NCI-H1105 treated with DMSO at 0.1 percent for 48 hours (cell line): ENCODE results near the gene RAPGEFL1.
"Not testable (repeated sequence)": the region's sequence is repeated elsewhere in the genome, so short reads cannot be mapped to it uniquely, and the experiment has no call there.

ENCODE experiments used
- DNase-seq: peaks from one replicate; lab custom pipeline; 2025; lab: John Stamatoyannopoulos, UW

Gene RAPGEFL1

DNA sequence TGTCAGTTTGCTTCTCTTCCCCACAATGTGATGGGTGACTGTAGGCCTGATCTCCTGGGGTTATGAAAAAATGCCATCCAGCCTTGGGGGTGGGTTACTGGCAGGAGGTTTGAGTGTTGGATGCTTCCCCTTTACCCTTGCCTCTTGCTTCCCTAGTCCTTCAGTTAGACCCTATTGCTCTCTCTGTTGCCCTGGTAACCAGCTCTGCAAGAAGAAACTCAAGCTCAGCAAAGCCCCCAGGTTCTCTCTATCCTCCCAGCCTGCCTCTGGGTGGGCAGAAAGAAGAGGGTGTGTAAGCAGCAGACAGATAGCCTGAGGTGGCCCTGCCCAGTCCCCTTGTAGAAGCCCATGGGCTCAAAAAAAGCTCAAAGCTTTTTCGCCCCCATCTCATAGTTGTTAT is 2.8 kb upstream of the RAPGEFL1 start:
- no peak for DNase-seq

DNA sequence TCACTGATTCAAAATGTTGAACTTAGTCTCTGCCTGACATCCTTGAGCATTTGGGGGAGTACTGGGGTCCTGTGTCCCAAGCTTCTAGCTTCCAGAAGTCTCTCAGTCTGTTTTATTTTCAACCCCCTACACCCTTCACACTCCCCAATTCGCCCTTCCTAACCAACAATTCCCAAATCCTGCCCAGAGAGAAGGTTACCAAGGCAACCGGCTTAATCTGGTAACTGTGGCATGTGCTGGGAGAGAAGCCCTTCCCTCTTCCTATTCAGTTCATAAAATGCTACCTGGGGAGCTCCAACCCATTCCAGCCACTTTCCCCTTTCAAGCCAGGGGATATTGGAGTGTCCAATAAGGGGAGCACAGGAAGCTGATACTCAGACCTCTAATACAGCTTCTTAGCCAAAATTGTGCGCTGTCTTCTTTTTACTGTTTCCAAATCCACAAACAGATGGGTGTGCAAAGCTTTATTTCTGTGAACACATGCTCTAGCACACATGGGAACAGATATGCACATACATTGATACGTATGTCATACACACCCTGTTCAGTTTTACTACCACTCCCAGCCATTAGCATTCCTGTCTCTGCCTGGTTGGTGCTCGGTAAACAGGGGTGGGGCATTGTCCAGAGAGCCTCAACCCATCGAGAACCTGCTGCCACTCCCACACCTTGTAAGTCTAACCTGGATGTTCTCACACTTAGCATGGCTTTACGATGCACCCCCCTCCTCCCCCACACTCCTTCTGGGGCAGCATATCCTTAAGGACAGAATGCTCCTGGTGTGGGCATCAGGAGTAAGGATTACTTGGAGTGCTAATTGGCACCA is 1.1 kb upstream of the RAPGEFL1 start:
- DNase-seq = peak; percentile 16

DNA sequence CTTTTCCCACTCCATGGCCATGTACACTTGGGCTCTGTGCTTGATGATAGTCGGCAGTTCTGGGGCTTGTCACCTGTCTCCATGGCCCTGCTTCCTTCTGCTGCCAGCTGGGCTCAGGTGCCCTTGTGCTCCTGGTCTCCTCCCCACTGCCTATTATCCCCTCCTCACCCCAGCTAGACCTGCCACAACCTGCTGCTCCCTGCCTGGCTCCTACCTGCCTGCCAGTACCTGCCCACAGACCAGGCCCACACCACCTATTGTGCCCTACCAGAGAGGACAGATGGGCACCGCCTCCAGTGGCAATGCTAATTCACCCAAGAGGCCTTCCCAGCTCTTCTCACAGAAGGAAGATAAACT is 538 bp upstream of the RAPGEFL1 start:
- peak; percentile 96 for DNase-seq

DNA sequence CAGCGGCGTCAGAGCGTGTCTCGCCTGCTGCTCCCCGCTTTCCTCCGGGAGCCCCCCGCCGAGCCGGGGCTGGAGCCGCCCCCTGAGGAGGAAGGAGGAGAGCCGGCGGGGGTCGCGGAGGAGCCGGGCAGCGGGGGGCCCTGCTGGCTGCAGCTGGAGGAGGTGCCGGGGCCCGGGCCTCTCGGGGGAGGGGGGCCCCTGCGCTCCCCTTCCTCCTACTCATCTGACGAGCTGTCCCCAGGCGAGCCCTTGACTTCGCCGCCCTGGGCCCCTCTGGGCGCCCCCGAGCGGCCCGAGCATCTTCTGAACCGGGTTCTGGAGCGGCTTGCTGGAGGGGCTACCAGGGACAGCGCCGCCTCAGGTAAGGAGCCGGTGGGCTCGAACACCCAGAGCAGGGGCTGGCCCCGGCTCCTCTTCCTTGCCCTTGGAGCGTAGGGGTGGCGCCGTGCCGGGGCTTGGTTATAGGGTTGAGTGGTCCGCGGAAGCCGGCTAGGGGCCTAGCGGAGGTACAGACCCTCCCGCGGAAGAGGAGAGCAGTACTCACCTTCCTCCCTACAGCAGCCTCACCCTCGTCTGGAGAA is 841 bp downstream of the RAPGEFL1 start:
- no peak for DNase-seq

DNA sequence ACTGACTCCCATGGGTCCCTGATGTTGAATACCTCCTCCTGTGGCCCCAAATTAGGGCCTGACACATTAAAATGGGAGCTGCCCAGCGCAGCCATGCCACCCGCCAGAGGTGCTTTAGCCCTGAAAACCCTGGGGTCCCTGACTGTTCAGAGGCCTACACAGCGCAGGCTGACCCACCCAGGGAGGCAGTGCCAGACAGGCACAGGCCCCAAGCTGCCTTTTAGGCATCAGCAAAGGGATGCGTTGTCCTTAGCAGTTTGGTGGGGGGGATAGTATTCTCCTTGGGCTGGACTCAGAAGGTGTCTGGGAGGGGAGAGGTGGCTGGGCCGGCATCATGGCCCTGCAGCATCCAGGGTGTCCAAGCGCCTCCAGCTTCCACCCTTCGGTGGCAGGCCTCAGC is 1.4 kb downstream of the RAPGEFL1 start:
- DNase-seq = no peak

DNA sequence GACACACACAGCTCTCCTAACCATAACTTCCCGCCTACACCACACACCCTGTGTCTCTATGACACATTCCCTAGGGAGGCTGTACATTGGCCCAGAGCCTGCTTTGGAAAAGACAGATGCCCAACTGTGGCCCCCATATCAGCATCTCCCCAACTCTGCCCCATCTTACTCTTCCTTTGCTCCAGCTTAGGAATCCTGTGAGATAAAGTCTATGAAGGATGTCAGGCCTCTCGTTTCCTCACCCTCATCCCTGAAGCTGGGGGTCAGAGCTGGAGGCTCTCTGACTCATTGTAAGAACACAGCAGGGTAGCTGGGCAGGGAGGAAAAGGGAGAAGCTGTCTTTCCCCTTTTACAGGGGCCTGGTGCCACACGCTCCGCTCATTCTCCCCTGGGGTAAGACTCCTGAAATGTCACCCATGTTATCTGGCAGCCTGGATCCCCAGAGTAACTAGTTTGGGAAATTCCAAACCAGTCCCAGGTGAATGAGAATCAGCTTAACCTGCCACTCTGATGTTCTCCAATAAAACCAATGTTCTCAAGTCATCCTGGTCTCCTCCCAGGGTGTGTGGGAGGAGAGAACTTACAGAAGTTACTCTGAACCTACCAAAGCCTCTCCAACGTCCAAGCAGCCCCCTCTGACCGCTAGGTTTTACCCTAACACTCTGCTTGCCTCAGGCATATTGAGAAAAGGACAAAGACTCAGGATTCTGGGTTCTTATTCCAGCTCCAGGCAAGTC is 2.8 kb downstream of the RAPGEFL1 start:
- no peak for DNase-seq

DNA sequence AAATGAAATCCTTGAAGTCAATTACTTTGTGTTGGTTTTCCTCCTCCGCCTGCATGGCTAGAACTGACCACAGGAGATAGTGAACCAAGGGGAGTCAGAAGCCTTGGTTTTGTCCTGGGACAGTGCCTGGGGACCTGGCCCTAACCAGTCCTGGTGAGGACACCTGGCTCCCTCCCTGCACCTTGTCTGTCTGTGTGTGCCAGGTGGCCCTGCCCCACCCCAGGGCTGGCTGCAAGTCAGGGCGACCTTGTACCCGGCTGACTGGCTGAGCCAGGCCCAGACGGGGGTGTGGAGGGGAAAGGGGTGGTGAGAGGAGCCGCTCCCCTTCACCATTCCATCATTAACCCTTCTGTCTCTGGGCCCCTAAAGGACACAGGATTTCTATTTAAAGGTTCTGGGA is 3.4 kb downstream of the RAPGEFL1 start:
- DNase-seq = no peak

DNA sequence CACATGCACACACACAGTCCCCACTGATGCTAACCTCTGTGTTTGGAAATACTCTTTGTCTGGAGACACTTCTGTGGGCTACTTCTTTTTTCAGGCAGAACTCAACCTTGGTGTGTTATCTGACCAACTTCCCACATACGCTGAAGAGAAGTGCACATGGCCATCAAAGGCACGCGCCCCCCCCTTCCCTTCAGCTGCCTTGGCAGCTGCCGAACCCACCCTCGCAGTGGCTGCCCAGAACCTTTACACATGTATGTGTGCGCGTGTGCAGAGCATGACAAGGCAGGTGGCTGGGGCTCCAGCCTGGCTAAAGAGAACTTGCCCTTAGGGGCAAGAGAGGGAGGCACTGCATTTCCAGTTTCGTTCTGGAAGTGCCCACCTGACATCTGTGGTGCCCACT is 3.9 kb downstream of the RAPGEFL1 start:
- no peak for DNase-seq

DNA sequence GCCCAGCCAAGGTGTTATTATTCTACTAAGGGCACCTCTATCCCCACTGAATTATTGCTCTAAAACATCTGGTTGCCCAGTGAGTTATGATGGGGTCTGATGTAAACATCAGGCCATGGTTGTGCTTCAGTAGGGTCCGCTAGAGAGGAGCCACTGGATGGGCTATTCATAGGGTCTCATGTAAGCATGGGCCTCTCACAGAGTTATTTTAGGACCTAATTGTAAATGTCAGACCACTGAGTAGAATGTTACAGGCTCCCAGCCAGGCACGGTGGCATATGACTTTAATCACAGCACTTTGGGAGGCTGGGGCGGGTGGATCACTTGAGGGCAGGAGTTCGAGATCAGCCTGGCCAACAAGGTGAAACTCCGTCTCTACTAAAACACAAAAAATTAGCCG is 5.3 kb downstream of the RAPGEFL1 start:
- DNase-seq = no peak

DNA sequence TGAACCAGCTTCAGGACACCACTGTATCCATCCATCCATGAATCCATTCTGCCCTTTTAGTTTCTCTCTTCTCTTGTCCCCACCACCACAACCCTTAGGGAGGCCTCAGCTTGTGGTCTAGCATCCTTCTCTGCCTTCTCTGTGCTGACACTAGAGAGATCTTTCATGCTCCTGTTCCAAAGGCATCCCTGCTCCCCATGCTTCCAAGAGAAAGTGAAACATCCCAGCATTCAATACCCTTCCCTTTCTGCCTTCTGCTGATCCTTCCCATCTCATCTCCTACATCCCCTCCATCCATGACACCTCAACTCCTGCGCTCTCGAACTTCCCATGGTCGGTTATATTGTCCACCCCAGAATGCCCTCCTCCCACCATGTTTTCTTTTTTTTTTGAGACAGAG is 10.0 kb downstream of the RAPGEFL1 start:
- DNase-seq = no peak

DNA sequence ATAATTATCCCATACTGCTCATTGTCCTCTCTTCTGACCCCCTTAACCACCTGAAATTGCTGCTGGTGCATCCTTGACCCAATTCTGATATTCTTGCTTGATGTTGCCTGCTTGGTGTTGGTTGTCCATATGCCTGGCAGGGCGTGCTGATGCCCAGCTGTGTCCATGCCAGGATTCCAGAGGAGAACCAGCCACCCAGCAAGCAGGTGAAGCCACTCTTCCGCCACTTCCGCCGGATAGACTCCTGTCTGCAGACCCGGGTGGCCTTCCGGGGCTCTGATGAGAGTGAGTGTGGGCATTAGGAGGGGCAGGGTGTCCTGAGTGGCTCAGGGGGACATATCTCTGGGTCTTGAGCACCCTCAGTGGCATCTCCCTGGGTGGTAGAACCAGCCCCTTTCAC is 11.4 kb downstream of the RAPGEFL1 start:
- no peak for DNase-seq

DNA sequence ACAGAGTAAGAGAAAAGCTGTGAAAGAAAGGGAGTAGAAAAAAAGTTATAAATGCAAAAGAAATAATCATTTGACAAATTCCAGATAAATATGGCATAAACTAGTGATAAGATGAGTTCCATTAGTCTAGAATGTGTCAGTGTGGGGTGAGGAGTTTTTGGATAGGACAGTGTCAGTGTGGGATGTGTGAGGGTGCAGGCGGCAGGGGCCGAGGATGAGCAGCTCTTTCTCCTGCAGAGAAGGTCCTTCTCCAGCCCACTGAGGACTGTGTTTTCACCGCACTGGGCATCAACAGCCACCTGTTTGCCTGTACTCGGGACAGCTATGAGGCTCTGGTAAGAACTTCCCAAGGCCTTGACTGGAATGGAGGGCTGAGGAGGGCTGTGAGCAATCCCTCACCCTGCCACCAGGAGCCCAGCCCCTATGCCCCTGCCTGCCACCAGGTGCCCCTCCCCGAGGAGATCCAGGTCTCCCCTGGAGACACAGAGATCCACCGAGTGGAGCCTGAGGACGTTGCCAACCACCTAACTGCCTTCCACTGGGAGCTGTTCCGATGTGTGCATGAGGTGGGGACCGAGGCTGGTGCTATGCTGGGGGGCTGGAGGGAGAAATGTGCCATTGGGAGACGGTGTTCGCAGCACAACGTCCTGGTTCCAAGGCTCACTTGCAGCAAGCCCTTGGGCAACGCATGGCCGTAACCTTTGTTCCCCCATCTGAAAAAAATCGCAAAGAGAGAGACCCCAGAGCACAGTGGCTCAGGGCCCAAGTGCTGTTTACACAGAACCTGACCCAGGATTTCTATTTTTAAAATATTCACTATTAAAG is 13.1 kb downstream of the RAPGEFL1 start:
- peak; percentile 66 for DNase-seq

DNA sequence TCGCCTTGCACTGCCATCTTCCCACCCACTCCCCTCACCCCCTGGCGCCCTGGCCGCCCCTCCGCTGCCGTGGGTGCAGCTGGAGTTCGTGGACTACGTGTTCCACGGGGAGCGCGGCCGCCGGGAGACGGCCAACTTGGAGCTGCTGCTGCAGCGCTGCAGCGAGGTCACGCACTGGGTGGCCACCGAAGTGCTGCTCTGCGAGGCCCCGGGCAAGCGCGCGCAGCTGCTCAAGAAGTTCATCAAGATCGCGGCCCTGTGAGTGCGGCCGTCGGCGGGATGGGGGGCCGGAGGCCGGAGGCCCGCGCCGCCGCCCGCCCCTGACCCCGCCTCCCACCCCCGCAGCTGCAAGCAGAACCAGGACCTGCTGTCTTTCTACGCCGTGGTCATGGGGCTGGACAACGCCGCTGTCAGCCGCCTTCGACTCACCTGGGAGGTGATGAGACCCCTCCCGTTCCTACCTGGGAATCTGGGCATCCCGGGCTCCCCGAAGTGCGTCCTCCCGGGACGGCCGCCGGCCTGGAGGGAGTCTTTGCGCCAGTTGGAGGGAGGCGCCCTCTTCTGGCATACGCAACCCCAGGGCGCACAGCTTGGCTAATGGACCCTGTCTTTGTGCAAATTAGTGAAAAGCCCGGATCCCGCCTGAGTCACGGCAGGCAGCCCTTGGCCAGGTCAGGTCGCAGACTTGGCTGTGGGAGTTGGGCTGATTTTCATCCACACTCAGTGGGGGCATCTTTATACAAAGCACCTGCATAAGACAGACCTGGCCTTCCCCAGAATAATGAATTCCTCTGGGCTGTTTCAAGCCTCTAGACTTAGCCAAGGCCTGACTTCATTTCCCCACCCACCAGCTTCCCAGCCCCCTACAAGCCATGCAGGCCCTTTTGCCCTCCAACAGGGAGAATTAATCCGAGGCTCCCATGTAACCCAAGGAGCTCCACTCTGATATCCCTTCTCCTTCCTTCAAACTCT is 14.3 kb downstream of the RAPGEFL1 start:
- peak; percentile 63 for DNase-seq

DNA sequence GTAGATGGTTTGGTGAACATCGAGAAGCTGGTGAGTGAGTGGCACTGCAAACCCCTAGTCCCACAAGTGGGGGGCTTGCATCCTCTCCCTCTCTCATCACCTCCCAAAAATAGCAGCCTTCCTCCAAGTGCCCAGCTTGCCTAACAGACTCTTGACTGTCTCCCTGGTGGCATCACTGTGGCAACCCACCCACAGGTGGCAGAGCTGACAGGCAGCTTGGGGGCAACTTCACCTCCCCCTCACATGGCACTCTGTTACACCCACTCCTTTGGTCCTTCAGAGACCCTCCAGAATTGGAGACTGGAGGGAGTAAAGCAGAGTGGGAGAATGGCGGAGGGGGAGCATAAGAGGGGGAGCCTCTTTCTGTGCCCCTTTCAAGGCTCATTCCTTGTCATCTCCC is 15.7 kb downstream of the RAPGEFL1 start:
- no peak for DNase-seq

DNA sequence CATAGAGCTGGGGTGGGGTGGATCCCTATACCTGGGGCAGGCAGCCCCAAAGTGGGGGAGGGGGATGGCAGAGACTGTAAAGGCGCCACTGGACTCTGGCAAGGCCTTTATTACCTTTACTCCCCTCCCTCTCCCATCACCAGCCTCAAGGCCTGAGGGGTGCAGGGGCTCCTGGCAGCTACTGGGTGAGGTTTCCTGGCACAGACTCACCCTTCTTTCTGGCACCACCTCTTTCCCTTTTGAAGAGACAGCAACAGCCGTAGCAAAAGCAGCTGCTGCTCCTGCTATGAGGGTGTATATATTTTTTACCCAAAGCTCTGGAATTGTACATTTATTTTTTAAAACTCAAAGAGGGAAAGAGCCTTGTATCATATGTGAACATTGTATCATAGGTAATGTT is 17.6 kb downstream of the RAPGEFL1 start:
- DNase-seq = no peak

DNA sequence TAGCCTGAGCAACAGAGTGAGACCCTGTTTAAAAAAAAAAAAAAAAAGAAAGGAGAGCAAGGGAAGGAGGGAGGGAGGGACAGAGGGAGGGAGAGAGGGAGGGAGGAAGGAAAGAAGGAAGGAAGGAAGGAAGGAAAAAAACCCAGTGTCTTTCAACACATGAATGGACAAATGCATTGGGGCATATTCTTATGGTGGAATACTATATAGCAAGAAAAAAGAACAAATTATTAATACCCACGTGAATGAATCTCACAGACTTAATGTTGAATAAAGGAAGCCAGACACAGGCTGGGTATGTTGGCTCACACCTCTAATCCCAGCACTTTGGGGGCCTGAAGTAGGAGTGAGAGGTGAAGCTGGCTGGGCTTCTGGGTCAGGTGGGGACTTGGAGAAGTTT is 20.3 kb downstream of the RAPGEFL1 start:
- no peak for DNase-seq

DNA sequence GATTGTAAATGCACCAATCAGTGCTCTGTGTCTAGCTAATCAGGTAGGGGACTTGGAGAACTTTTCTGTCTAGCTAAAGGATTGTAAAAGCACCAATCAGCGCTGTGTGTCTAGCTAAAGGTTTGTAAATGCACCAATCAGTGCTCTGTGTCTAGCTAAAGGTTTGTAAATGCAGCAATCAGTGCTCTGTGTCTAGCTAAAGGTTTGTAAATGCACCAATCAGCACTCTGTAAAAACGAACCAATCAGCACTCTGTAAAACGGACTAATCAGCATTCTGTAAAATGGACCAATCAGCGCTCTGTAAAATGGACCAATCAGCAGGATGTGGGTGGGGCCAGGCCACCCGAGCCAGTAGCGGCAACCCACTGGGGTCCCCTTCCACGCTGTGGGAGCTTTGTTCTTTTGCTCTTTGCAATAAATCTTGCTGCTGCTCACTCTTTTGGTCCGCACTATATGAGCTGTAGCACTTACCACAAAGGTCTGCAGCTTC is 20.7 kb downstream of the RAPGEFL1 start:
- DNase-seq = not testable (repeated sequence)

DNA sequence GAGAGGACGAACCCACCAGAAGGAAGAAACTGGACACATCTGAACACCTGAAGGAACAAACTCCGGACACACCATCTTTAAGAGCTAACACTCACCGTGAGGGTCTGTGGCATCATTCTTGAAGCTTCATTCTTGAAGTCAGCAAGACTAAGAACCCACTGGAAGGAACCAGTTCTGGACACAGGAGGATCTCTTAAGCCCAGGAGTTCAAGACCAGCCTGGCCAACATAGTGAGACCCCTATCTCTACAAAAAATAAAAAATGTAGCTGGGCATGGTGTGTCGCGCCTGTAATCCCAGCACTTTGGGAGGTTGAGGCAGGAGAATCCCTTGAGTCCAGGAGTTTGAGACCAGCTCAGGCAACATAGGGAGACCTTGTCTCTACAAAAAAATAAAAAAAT is 21.3 kb downstream of the RAPGEFL1 start:
- no peak for DNase-seq

DNA sequence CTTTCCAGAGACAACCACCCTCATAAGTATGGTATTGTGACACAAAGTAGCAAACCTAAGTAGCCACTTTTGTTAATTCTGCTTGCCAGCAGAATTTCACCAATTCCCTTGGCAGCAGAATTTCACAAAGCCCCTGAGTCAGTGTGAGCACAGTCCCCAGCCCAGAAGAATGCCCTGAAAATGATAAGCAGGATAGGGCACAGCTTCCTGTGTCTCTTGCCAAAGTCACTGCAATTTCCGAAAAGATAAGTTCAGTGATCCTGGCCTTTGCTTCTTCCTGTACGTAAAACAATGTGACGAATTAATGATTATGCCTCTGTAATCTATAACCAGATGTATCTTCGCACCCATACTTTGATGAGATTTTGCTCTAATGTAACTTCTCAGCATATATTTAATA is 25.9 kb downstream of the RAPGEFL1 start:
- DNase-seq = no peak

DNA sequence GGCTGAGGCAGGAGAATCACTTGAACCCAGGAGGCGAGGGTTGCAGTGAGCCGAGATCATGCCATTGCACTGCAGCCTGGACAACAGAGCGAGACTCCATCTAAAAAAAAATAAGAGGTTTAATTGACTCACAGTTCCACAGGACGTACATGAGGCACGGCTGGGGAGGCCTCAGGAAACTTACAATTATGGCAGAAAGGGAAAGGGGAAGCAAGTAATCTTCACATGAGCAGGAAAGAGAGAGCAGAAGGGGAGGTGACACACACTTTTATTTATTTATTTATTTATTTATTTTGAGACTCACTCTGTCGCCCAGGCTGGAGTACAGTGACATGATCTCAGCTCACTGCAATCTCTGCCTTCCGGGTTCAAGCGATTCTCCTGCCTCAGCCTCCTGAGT is 28.9 kb downstream of the RAPGEFL1 start:
- DNase-seq = not testable (repeated sequence)
